NCI-H524 treated with DMSO at 0.1 percent for 48 hours (cell line): ENCODE results near the gene ASTN1.

Source experiments
- DNase-seq: peaks from one replicate; lab custom pipeline; 2025; lab: John Stamatoyannopoulos, UW

ASTN1 gene

DNA sequence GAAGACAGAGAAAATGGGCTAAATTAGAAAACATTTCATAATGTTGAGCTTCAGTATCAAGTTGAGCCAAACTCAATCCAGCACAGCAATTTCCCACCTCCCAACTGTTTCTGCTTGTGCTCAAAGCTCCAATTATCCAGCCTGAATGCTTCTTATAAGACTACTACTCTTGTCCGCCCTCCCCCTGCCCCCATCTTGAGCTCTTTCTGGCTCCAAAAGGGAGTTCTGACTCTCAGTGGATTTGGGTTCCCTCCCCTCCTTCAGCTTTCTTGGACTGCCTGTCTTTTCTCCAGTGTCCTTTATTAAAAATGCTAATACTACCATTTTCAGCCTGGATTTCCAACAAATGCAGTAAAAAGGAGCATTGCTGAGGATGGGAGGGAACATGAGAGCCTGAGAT, 174.8 kb downstream of the ASTN1 start:
- no peak for DNase-seq

DNA sequence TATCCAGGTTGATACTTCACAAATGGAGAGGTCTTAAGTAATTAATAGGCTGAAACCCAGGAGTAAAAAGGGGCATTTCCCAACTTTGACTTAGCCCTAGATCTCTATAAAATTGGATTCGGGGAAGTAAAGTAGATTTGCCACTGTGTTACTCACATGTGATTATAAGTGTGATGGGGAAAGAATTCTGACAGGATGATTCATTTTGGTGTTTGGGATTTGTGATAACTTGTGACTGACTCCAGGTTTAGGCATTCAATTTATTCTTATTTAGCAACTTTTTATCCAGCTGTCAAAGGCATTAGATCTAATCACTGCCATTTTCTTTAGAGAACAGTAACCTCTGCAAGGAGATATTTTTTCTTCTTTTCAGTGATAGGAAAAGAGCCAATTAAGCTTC, 175.5 kb downstream of the ASTN1 start:
- DNase-seq: no peak

DNA sequence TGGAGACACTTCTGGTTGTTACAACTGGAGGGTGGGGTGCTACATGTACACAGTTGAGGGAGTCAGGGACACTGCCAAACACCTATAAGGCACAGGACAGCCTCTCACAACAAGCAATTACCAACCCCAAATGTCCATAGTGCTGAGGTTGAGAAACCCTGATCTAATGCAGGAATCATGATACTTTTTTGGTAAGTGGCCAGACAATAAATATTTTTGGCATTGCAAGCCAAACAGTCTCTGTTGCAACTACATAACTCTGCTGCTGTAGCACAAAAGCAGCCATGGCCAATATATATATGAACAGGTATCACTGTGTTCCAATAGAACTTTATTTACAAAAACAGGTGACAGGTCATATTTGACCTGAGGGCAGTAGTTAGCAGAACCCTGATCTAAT, 177.5 kb downstream of the ASTN1 start:
- DNase-seq: no peak

DNA sequence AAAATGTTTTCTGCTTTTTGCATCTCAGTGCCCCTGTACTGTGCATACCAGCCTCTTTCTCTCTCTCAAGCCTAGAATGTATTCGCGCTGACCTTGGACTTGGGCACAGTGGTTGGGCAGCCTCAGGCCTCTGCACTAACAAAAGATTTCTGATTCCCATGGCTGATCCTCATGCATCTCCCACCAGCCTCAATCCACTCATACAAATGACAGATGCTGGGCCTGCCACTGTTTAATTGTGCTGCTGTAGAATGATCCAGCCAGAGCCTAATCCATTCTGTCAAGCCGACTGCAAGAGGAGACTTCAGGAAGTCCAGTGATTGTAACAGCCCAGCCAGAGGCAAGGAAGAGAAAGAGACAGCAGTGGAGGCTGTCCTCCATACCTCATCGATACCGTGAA, 180.8 kb downstream of the ASTN1 start:
- no peak for DNase-seq

DNA sequence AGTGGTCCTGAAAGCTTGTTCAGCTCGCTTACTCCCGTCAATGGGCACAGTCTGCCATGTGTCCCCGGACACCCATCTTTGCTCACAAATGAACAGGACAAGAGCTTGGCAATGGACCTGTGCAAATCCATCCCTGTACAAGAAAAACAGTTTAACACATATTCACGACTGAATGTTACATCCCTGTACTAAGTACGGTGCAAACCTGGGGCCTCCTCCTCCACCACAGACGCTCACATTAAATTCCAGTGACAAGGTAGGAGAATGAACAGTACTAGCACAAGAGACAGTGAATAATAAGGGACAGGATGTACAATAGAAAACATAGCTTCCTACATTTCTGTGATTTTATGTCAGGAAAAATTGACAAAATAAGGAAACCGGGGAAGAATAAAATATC, 187.7 kb downstream of the ASTN1 start:
- no peak for DNase-seq

DNA sequence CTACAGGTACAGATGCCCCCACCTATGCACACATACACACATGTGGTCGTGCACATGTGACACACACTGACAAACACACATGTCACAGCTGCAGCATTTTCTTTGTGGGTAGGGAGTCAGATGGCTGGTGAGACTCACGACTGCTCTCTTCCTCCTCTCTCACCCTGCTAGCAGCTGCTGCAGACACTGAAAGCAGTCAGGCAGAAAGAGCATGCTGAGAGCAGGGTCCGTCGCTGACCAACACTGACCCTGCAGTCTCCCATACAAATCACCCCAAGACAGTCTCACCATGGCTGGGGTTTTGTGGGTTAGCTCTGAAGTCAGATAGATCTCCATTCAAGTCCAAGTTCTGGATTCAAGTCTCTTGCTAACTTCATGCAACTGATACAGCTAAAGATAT, 188.3 kb downstream of the ASTN1 start:
- DNase-seq: no peak

DNA sequence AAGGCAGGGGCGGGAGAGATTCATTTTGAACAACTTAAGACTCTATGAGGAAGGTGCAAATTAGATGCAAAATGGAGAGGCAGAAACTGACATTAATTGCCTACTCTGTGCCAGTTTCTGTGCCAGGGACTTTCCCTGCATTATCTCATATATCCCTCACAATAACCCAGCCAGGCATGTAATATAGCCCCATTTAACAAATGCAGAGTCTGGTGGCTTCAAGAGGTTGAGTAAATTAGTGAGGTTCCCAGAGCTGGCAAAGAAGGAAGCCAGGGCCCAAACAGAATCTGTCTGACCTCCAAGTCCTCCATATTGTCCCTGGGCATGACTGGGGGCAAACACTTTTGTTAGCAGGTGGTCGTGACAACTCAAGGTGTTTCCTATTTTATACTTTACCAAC, 199.8 kb downstream of the ASTN1 start:
- DNase-seq: no peak

DNA sequence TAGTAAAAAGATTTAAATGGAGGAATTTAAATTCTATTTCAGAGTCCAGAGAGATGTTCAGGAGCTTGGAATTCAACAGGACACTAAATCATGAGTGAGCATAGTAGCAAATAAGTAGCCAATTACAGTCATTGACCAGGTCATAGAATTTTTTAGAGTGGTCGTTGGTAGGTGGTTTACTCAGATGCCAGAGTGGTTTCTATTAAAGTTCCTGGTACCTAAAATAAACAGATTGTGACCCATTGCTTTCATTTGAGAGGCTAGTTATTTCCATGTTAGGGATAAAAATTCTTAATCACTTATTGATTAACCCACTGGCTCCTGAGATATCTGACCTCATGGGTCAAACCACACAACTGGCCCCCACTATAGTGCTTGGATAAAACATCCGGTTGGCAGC, 201.3 kb downstream of the ASTN1 start:
- DNase-seq: no peak

DNA sequence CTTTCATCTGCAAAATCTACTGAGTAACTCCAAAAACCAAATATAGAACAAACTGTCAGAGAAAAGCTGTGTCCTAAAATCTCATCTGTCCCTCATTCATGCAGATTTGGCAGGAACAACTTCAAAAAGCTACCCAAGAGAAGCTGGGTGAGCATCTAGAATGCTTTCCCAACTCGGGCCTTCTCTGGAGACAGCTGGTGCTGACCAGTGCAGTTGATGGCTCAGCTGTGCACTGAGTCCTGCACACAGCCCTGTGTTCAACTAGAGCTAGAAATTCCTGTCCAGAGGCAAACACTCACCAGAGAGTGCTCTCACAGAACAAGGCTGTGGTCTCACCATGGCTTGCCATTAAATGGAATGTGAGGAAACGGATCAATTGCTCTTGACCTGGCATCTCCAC, 202.8 kb downstream of the ASTN1 start:
- no peak for DNase-seq

DNA sequence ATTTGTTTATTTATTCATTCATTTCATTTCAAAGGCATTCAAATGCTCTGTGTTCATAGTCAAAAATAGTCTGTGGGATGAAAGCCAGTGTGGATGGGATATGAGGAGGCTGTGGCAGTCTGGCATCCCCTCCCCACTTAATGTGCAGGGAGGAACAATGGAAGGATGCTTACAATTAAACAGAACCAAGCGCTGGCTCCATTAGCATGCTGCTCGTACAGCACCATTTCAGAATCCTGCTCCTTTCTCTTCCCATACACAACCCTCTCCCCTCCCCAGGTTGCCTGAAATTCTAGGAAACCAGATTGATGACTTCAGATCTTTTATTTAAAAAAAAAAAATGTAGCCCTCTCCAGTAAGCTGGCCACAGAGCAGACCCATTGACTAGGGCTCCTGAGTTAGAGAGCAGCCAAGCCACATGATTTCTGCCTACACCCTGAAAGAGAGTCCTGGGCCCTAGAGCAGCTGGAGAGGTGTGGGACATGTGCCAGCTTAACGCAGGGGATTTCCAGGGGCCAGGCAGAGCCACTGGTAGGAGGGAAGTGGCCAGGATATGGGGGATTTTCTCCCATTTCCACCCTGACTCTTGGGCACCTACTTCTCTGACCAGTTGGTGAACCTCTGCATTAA, 205.2 kb downstream of the ASTN1 start:
- DNase-seq: no peak

DNA sequence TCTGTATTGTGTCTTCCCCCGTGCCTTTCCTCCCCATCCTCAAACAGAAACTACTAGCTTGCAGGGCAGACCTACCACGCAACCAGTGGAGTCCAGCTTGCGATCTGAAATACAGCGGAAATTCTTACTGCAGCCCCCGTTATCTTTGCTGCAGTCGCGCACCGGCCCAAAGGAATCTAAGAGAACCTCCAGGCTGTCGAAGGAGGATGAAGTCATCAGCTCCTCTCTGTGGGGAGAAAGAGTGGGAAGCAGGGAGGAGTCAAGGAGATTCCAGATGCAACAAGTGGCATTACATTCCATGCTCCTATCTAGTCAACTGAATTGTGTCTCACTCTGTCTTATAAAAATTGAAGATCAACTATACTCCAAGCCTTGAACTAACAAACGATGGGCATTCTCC, 206.9 kb downstream of the ASTN1 start:
- no peak for DNase-seq

DNA sequence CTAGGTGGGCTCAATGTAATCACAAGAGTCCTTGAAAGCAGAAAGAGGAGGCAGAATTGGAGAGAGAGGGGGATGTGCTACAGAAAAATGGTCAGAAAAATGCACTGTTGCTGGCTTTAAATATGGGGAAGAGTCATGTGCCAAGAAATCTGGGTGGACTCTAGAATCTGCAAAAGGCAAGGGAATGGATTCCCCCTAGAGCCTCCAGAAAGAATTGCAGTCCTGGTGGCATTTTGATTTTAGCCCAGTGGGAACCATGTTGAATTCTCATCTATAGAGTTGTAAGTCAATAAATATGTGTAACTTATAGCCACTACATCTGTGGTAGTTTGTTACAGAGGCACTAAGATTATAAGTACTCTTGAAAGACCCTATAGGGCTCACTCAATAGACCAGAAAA, 210.3 kb downstream of the ASTN1 start:
- DNase-seq: no peak

DNA sequence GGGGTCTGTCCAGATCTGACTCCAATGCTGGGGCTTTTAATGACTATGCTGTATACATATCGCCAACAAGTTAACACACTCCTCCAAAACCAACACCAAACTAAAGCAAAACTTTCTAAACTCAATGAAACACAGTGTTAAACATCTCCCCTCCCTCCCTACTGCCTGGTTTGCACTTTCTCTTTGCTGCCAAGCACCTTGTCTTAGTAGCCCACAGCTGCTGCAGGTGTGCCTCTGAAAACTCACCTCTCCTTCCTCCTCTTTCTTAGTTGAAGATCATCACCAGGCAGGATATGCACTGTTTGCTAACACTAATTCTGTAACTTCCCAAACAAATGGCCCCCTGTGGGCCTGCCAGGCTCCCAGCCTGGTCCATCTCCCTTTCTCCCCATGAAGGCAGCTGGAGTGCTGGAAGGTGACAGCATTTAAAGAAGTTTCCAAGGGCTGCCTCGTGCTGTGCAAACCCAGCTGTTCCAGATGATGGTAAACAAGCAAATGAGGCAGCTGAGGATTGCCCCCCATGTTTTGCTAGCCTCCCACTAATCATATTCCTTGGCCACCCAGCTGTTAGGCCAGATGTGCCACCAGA, 213.7 kb downstream of the ASTN1 start:
- DNase-seq: no peak

DNA sequence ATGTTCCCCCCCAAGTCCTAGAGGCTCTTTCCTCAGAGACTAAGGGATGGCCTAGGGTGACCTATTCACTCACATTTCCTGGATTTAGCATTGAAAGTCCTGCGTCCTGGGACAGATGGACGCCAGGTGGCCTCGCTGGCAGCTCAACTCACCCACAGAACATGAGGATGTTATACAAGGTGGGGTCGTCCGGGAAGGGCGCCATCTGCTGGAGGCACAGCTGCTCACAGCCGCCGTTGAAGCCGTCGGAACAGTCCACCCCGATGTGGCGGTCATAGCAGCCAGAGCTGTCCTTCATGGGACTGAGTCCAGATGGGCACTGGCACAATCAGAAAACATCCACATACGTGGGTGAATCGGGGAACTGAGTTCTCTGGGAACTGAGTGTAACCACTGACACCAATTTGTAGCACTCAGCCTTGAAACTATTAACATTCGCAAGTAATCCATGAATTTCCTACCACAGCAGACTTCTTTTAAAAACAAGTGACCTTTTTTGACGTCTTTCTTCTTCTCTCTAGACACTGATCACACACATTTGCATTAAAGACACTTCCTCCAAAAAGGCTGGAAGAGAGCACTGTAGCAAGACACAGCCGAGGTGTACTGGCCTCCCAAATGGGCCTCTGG, 215.4 kb downstream of the ASTN1 start:
- peak; percentile 38 for DNase-seq

DNA sequence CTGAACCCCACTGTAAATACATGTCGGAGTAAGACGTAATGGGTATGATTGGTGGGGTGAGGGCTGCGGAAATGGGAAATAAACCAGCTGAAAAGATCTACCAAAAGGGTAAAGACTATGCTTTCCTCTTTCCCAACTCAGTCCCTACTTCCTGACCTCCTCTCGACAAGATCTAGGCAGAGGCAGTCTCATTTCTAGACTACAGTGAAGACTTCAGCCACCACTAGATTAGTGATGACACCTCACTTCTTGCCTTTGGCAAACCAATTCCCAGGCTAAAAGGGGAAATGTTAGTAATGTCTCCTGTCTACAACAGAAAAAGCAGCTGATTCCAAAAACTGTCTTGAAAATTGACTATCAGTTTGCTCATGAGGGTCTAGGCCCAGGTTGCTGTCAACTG, 219.9 kb downstream of the ASTN1 start:
- DNase-seq: no peak

DNA sequence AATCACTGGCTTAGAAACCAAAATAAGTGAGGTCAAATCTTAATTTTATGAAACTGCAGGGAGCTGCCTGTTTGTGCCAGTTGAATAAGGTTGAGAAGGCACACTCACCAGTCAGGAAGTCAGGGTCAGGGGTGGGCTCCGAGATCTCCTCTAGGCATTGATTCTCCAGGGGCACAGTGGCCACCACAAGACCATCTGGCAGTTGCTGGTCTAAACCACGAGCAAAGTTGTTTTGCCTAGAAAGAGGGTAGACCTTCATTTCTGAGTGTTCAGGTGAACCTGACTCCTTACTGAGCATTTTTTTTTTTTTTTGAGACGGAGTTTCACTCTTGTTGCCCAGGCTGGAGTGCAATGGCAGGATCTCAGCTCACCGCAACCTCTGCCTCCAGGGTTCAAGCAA, 220.7 kb downstream of the ASTN1 start:
- DNase-seq: no peak

DNA sequence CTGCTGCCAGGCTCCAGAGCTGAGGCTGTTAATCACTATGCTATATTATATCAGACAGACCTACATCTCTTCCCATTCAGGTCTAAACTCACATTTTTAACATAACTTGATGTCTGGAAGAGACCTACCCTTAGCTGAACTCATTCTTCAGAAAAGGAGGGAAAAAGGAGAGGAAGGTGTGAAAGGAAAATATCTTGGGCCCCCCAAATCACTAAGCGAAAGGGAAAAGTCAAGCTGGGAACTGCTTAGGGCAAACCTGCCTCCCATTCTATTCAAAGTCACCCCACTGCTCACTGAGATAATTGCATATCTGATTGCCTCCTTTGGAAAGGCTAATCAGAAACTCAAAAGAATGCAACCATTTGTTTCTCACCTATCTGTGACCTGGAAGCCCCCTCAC, 222.2 kb downstream of the ASTN1 start:
- no peak for DNase-seq

DNA sequence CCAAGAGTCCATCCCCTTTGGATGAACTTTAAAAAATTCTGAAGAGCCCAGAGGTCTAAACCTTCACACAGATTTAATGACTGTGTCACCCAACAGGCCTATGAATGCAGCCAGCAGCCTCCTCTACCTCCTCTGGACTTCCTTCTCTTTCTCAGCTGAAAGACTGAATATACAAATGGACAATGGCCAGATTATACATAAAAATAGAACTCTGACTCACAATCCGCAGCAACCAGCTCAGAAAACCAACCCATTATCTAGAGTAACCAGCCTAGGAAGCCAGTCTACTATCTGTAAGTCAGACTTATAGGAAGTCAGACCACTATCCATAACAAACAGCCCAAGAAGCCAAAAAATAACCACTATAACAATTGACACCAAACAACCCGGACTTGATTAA, 224.5 kb downstream of the ASTN1 start:
- no peak for DNase-seq

DNA sequence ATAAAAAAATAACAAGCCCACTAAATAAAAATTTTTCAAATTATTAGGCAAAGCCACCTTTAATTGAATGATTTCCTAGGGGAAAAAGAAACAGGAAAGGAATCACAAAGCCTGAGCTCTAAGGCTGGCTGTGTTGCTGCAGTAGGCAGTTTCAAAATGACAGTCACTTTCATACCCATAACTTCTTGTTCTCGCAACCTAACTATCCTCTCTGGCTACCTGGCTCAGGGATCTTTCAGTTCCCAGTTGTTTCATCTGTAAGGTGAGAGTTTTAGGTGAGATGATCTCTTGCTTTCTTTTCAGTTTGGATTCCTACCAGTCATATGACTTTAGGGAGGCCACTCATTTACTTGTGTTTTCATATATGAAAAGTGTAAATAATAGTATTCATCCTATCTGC, 226.1 kb downstream of the ASTN1 start:
- DNase-seq: no peak

DNA sequence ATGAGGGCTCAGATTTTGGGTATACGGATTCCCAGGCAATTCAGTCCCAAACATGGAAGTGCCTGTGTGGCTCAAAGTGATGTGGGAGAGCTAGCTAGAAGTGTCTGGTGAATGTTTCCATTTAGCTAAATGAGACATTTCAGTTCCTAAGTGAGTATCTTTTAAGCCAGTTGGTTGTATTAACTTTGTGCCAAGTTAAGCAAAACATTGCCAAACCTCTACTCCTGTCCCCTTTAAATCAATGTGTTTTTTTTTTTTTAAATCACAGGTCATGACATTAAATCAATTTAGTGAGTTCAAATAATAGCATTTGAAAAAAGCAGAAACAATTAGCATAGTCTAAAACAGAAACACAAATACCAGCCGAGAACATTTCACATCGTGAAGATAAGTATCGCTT, 230.1 kb downstream of the ASTN1 start:
- no peak for DNase-seq

DNA sequence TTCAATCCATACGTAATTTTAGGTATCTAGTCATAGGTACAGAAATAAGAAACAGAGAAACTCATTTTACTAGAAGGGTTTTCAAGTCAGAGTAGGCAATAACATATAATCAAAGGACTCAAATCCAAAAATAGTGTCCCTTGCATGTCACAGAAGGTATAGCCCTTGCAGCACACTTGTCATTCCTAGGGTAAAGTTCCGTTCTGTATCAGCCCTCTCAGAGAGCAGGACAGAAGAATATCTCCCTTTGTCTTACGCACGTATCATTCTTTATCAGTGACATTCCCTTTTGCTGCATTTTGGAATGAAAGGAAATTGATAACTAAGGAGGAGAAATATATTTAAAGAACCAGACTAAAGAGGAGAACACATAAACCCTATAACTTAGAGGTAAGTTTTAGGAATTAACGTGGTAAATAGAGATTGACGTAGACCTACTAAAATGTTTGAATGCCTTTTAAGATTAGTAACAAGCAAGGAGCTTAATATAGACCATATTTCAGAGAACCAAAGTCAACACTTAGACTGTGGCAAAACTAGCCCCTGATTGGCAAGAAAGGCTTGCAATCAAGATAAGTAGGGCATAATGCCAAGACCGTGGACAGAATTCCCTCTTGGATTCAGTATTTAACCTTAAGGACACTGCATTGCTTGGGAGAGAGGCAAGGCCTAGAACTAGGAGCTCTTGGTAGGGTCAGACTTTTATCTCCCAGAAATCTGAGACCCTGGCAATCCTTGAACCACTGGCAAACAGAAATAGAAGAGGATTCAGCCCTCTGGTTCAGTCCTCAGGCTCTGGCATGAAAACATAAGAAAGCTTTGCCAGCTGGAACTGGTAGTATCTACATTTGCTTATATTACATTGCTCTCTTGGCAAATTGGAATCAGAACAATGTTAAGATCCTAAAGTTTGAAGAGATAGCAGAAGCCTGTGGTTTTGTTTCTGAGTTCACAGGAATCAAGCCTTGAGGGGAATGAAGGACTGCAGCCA, 232.1 kb downstream of the ASTN1 start:
- DNase-seq: no peak

DNA sequence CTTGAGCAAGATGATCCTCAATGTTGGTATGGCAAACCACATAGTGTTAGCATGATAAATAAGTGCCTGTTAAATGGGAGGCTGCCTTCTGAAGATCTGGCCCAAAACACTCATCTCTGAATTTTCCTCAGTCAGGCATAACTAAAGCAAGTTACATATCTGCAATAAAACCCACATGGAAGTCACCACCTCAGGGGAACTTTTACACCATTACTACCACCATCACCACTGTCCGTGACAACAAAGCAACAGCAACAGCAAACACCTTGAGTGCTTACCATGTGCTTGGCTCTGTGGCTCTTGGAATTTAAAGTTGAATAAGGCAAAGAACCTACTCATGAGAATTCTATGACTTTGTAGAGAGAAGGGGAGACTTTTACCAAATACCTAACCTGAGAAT, 233.0 kb downstream of the ASTN1 start:
- no peak for DNase-seq
